HCT116 (cell line): Measurements from ENCODE around the gene STX16. TPM values are rescaled to one million over a fixed set of nuclear protein-coding genes. Genes with fewer than 3 reads are reported as not detected.

ENCODE experiments used
- ATAC-seq: fragments of 200-7000 bp; cut with Tn5 transposase; 2 replicates; pipeline ENCODE4 v1.9.1; 2020; ENCODE audit warnings: mild to moderate bottlenecking, moderate library complexity
- BruUV-seq: library from RNA; stranded (reverse); fragments of 400-500 nt; replicated peaks from 2 replicates; lab custom pipeline; 2021; lab: Mats Ljungman, UMichigan
- CTCF ChIA-PET: fragments of 300-600 bp; sonication (Branson Sonifier 250); formaldehyde crosslinking; loops from one replicate; lab custom pipeline; 2021; ENCODE audit warnings: antibody characterized with exemption; lab: Charles Lee
- POLR2A ChIA-PET: fragments of 300-600, 350-600 bp; sonication (Branson Sonifier 250); formaldehyde crosslinking; loops from one replicate; lab custom pipeline; 2021; ENCODE audit warnings: antibody characterized with exemption; lab: Charles Lee
- RAD21 ChIA-PET, 2 experiments: fragments of 300-600 bp; sonication (Branson Sonifier 250); formaldehyde crosslinking; loops; one replicate each; lab custom pipeline; 2023; ENCODE audit warnings: low total read pairs in 2 of 2; ENCODE audit not compliant: uncharacterized antibody in 2 of 2, unreplicated experiment in 2 of 2, low non-redundant PET in 1 of 2; lab: Charles Lee
- DNase-seq: peaks from one replicate; pipeline ENCODE4 v3.0.0-alpha.2; 2010; ENCODE audit warnings: low read depth, low spot score
- H2AFZ ChIP-seq: fragments of 200-600 bp; shearing (Covaris generic), sonication (generic); 2 replicates; pipeline ENCODE4 v1.6.1; 2017; ENCODE audit warnings: low read depth, mixed run types, mixed read lengths, antibody characterized with exemption, low read length; ENCODE audit not compliant: poor library complexity, severe bottlenecking
- H3K27ac ChIP-seq: 2 replicates; pipeline ENCODE4 v1.5.1; 2012; ENCODE audit warnings: low read depth, low read length
- H3K27me3 ChIP-seq: fragments of 200-600 bp; sonication (generic); 2 replicates; pipeline ENCODE4 v1.6.1; 2016; ENCODE audit warnings: mixed run types, low read length, mixed read lengths; ENCODE audit not compliant: insufficient read depth
- H3K36me3 ChIP-seq, 2 experiments: fragments of 200-500 bp in 1 of 2; fragments of 200-600 bp in 1 of 2; sonication (Bioruptor generic) in 1 of 2; sonication (generic) in 1 of 2; 2 replicates each; pipeline versions ENCODE4 v1.5.1 to v1.6.1; 2014 to 2016; ENCODE audit warnings: low read length in 2 of 2, inconsistent platforms in 1 of 2, mixed read lengths in 1 of 2, mixed run types in 1 of 2; ENCODE audit not compliant: insufficient read depth in 2 of 2, control insufficient read depth in 1 of 2
- H3K4me1 ChIP-seq, 2 experiments: fragments of 200-600 bp in 1 of 2; sonication (generic) in 1 of 2; 2 replicates each; pipeline versions ENCODE4 v1.5.1 to v1.6.1; 2012 to 2017; ENCODE audit warnings: low read length in 2 of 2, inconsistent platforms in 1 of 2, mild to moderate bottlenecking in 1 of 2, mixed read lengths in 1 of 2, mixed run types in 1 of 2, moderate library complexity in 1 of 2; ENCODE audit not compliant: insufficient read depth in 2 of 2, control insufficient read depth in 1 of 2
- H3K4me2 ChIP-seq: fragments of 200-600 bp; sonication (generic); 2 replicates; pipeline ENCODE4 v1.6.1; 2017; ENCODE audit warnings: mixed run types, low read length, mixed read lengths
- H3K4me3 ChIP-seq, 2 experiments: fragments of 200-600 bp in 1 of 2; sonication (generic) in 1 of 2; replicated peaks in 1 of 2; 2 replicates each; pipeline ENCODE4 v1.5.1; 2011 to 2016; ENCODE audit warnings: low read length in 2 of 2, control low read depth in 1 of 2, low read depth in 1 of 2, mild to moderate bottlenecking in 1 of 2, mixed read lengths in 1 of 2, mixed run types in 1 of 2
- H3K79me2 ChIP-seq: fragments of 200-600 bp; sonication (generic); 2 replicates; pipeline ENCODE4 v1.6.1; 2017; ENCODE audit warnings: mild to moderate bottlenecking, mixed run types, low read length, moderate library complexity, mixed read lengths; ENCODE audit not compliant: insufficient read depth
- H3K9ac ChIP-seq: fragments of 200-600 bp; sonication (generic); 2 replicates; pipeline ENCODE4 v1.6.1; 2016; ENCODE audit warnings: low read length, mixed read lengths
- H3K9me2 ChIP-seq: fragments of 200-600 bp; sonication (generic), shearing (Covaris generic); 2 replicates; pipeline ENCODE4 v1.6.1; 2017; ENCODE audit warnings: mixed run types, mild to moderate bottlenecking, moderate library complexity; ENCODE audit not compliant: insufficient read depth
- H3K9me3 ChIP-seq, 2 experiments: fragments of 200-500 bp in 1 of 2; fragments of 200-600 bp in 1 of 2; sonication (Bioruptor generic) in 1 of 2; sonication (generic) in 1 of 2; 2 replicates each; pipeline ENCODE4 v1.6.1; 2014 to 2017; ENCODE audit warnings: low read length in 2 of 2, mixed read lengths in 2 of 2, inconsistent platforms in 1 of 2, low read depth in 1 of 2, mild to moderate bottlenecking in 1 of 2, mixed run types in 1 of 2, moderate library complexity in 1 of 2; ENCODE audit not compliant: control insufficient read depth in 1 of 2, insufficient read depth in 1 of 2
- H4K20me1 ChIP-seq: fragments of 200-600 bp; sonication (generic), shearing (Covaris generic); 2 replicates; pipeline ENCODE4 v1.6.1; 2017; ENCODE audit warnings: mixed run types, mild to moderate bottlenecking, moderate library complexity; ENCODE audit not compliant: insufficient read depth
- CBX3 ChIP-seq: IDR thresholded peaks from 2 replicates; pipeline ENCODE4 v1.6.1; 2012; ENCODE audit warnings: low read depth
- CEBPB ChIP-seq: IDR thresholded peaks from 2 replicates; pipeline ENCODE4 v1.6.1; 2012; ENCODE audit warnings: low read depth
- EGR1 ChIP-seq: IDR thresholded peaks from 2 replicates; pipeline ENCODE4 v1.6.1; 2012; ENCODE audit warnings: low read depth
- EZH2 ChIP-seq: fragments of 200-600 bp; sonication (generic); IDR thresholded peaks from 2 replicates; pipeline ENCODE4 v1.6.1; 2017; ENCODE audit warnings: antibody characterized with exemption, mixed run types
- EZH2phosphoT487 ChIP-seq: fragments of 200-600 bp; IDR thresholded peaks from 2 replicates; pipeline ENCODE4 v1.6.1; 2018; ENCODE audit warnings: antibody characterized with exemption, borderline replicate concordance
- JUND ChIP-seq: IDR thresholded peaks from 2 replicates; pipeline ENCODE4 v1.6.1; 2012
- MAX ChIP-seq: IDR thresholded peaks from 2 replicates; pipeline ENCODE4 v1.6.1; 2012
- POLR2A ChIP-seq: IDR thresholded peaks from 2 replicates; pipeline ENCODE4 v1.7.0; 2011; ENCODE audit warnings: borderline replicate concordance; ENCODE audit not compliant: insufficient read depth, insufficient read length; ENCODE audit errors: extremely low read depth
- POLR2AphosphoS5 ChIP-seq: IDR thresholded peaks from 2 replicates; pipeline ENCODE4 v1.6.1; 2011; ENCODE audit warnings: mild to moderate bottlenecking, low read depth, low read length, moderate library complexity
- REST ChIP-seq: IDR thresholded peaks from 2 replicates; pipeline ENCODE4 v1.6.1; 2012; ENCODE audit warnings: low read depth
- SIN3A ChIP-seq: IDR thresholded peaks from 2 replicates; pipeline ENCODE4 v1.6.1; 2012; ENCODE audit warnings: low read depth
- SP1 ChIP-seq: IDR thresholded peaks from 2 replicates; pipeline ENCODE4 v1.6.1; 2012; ENCODE audit warnings: low read depth
- ZNF274 ChIP-seq: fragments of 200-500 bp; sonication (Bioruptor generic); IDR thresholded peaks from 2 replicates; pipeline ENCODE4 v1.6.1; 2014; ENCODE audit warnings: mild to moderate bottlenecking, low read depth, low read length, inconsistent platforms
- intact Hi-C: fragments of 100-400 bp; cut with micrococcal nuclease; formaldehyde crosslinking; loops from 2 replicates; pipeline ENCODE4 v1.10.0; 2022
- total RNA-seq: library from RNA; stranded (reverse); gene quantifications from one replicate; pipeline ENCODE4 v1.2.1, GENCODE V29; 2021; ENCODE audit not compliant: unreplicated experiment

Gene STX16
- total RNA-seq, 1 experiment from 2014 or later: 55.1 TPM

- TF ChIP-seq REST (no peak), JUND (no peak), MAX (no peak), EZH2phosphoT487 (no peak)
Measured at GRCh38 chr20:58660855-58661597, 9.9 kb downstream of the STX16 start (continued).

- no peak overlapping the region for H3K4me2 ChIP-seq
- no peak overlapping the region for H2AFZ ChIP-seq
- peaks cover 3 to 19% of the 10 kb centered on the region in 2 experiments; a peak in 3 of 4 replicates for H3K36me3 ChIP-seq
- DNase-seq: no peak
- H3K9me3 ChIP-seq: no peaks in the 10 kb centered on the region
- H3K9me2 ChIP-seq: no peaks in the 10 kb centered on the region
- no peaks in the 10 kb centered on the region for H3K27me3 ChIP-seq
- H3K79me2 ChIP-seq: peaks cover 99% of the 10 kb centered on the region
- CTCF ChIA-PET: no interaction called here
- no peak overlapping the region for H3K4me3 ChIP-seq
- no peaks in the 10 kb centered on the region; the same call in 1 of the 2 replicates for H4K20me1 ChIP-seq
- H3K9ac ChIP-seq: no peak overlapping the region
- no peak for TF ChIP-seq REST
- TF ChIP-seq ZNF274: no peak
- no peak for TF ChIP-seq POLR2A
- TF ChIP-seq SIN3A: no peak
- TF ChIP-seq EGR1: no peak
- TF ChIP-seq CBX3: no peak
- no peak for TF ChIP-seq CEBPB
- no peak for TF ChIP-seq SP1
- TF ChIP-seq EZH2: no peak
- TF ChIP-seq POLR2AphosphoS5: no peak
- RAD21 ChIA-PET: no interaction called here
- ATAC-seq: no peak
- H3K4me1 ChIP-seq: peaks cover 0 to 9% of the 10 kb centered on the region in 2 experiments; a peak in 1 of 4 replicates
- POLR2A ChIA-PET: no interaction called here
- intact Hi-C loops: no loop called here
- BruUV-seq: no TSS peak
- H3K27ac ChIP-seq: no peak overlapping the region
Measured at GRCh38 chr20:58661598-58662473, 10.8 kb downstream of the STX16 start.
